HG03565 (cell line): ENCODE results near the gene PLB1.
"Not testable (repeated sequence)": the region's sequence is repeated elsewhere in the genome, so short reads cannot be mapped to it uniquely, and the experiment has no call there.

Experiments used
- ATAC-seq: cut with Tn5 transposase; IDR thresholded peaks from one replicate; pipeline ENCODE4 v1.9.1; 2021; ENCODE audit warnings: mild to moderate bottlenecking, moderate library complexity; ENCODE audit not compliant: unreplicated experiment

The PLB1 gene

GRCh38 chr2:28530782-28531181 lies 34.9 kb downstream of the PLB1 start:
- ATAC-seq, result no peak

GRCh38 chr2:28532399-28532798 lies 36.5 kb downstream of the PLB1 start:
- no peak for ATAC-seq

GRCh38 chr2:28533044-28533680 lies 37.3 kb downstream of the PLB1 start:
- ATAC-seq, result no peak

GRCh38 chr2:28534817-28535216 lies 39.0 kb downstream of the PLB1 start:
- ATAC-seq, result no peak

GRCh38 chr2:28538134-28538533 lies 42.3 kb downstream of the PLB1 start:
- no peak for ATAC-seq

GRCh38 chr2:28538652-28539051 lies 42.8 kb downstream of the PLB1 start:
- no peak for ATAC-seq

- no peak for ATAC-seq
These were observed 43.3 kb downstream of the PLB1 start for GRCh38 chr2:28539118-28539541.

GRCh38 chr2:28543316-28544035 lies 47.6 kb downstream of the PLB1 start:
- no peak for ATAC-seq

- ATAC-seq, result no peak
These were observed 48.1 kb downstream of the PLB1 start for GRCh38 chr2:28544036-28544346.

GRCh38 chr2:28544405-28544921 lies 48.6 kb downstream of the PLB1 start:
- ATAC-seq, result no peak

GRCh38 chr2:28544922-28545589 lies 49.2 kb downstream of the PLB1 start:
- no peak for ATAC-seq

GRCh38 chr2:28545590-28546200 lies 49.8 kb downstream of the PLB1 start:
- no peak for ATAC-seq

GRCh38 chr2:28546242-28546641 lies 50.4 kb downstream of the PLB1 start:
- ATAC-seq, result no peak

GRCh38 chr2:28547223-28547860 lies 51.5 kb downstream of the PLB1 start:
- no peak for ATAC-seq

GRCh38 chr2:28547906-28548600 lies 52.2 kb downstream of the PLB1 start:
- ATAC-seq, result no peak

- ATAC-seq, result not testable (repeated sequence)
These were observed 54.5 kb downstream of the PLB1 start for GRCh38 chr2:28550345-28550744.

GRCh38 chr2:28552045-28552823 lies 56.4 kb downstream of the PLB1 start:
- no peak for ATAC-seq

GRCh38 chr2:28556303-28556702 lies 60.4 kb downstream of the PLB1 start:
- ATAC-seq, result no peak

GRCh38 chr2:28557389-28558131 lies 61.7 kb downstream of the PLB1 start:
- ATAC-seq, result no peak
